GM12878 (cell line): ENCODE results near the gene C16orf78. TPM values are rescaled to one million over a fixed set of nuclear protein-coding genes. Genes with fewer than 3 reads are reported as not detected.

Source experiments
- ATAC-seq: fragments of 200-7000 bp; cut with Tn5 transposase; 3 replicates; pipeline ENCODE4 v1.9.1; 2020; ENCODE audit warnings: mild to moderate bottlenecking, moderate library complexity
- BruUV-seq: library from RNA; stranded (reverse); fragments of 400-500 nt; replicated peaks from 2 replicates; lab custom pipeline; 2021; lab: Mats Ljungman, UMichigan
- CTCF ChIA-PET: fragments of 300-600 bp; sonication (Branson Sonifier 250); formaldehyde crosslinking; extraction: SDS; loops from one replicate; lab custom pipeline; 2021; ENCODE audit warnings: inconsistent platforms; lab: Yijun Ruan, JAX
- POLR2A ChIA-PET: fragments of 350-600 bp; formaldehyde crosslinking; extraction: SDS; loops from one replicate; lab custom pipeline; 2021; ENCODE audit warnings: inconsistent platforms; lab: Charles Lee
- RAD21 ChIA-PET: fragments of 300-600 bp; sonication (Branson Sonifier 250); formaldehyde crosslinking; loops from one replicate; lab custom pipeline; 2023; ENCODE audit warnings: antibody characterized with exemption; ENCODE audit not compliant: unreplicated experiment; lab: Charles Lee
- SMC1A ChIA-PET: fragments of 300-600 bp; sonication (Branson Sonifier 250); formaldehyde crosslinking; loops from one replicate; lab custom pipeline; 2023; ENCODE audit not compliant: unreplicated experiment, uncharacterized antibody; lab: Charles Lee
- DNase-seq: peaks from one replicate; pipeline ENCODE4 v3.0.0-alpha.2; 2011; ENCODE audit warnings: low read depth, low spot score
- FAIRE-seq: peaks from 3 replicates; lab custom pipeline; 2011; peaks lifted over from hg19 to GRCh38; lab: Jason Lieb, UNC
- H2AFZ ChIP-seq: 2 replicates; pipeline ENCODE4 v1.6.0; 2011; ENCODE audit warnings: low read depth, low read length, control low read depth; ENCODE audit not compliant: control insufficient read depth
- H3K27ac ChIP-seq: 2 replicates; pipeline ENCODE4 v1.5.1; 2011; ENCODE audit warnings: control low read depth; ENCODE audit not compliant: control insufficient read depth, insufficient read depth
- H3K27me3 ChIP-seq, 2 experiments: replicated peaks in 1 of 2; 2 replicates each; pipeline versions ENCODE4 v1.6.0 to v1.6.1; 2011; ENCODE audit warnings: low read length in 1 of 2; ENCODE audit not compliant: control insufficient read depth in 2 of 2, insufficient read depth in 2 of 2
- H3K36me3 ChIP-seq, 2 experiments: 2 replicates each; pipeline ENCODE4 v1.5.1; 2011; ENCODE audit warnings: low read length in 1 of 2; ENCODE audit not compliant: control insufficient read depth in 2 of 2, insufficient read depth in 2 of 2
- H3K4me1 ChIP-seq: 2 replicates; pipeline ENCODE4 v1.6.1; 2011; ENCODE audit warnings: mild to moderate bottlenecking, low read length, moderate library complexity, mixed read lengths; ENCODE audit not compliant: control insufficient read depth, insufficient read depth
- H3K4me2 ChIP-seq: 2 replicates; pipeline ENCODE4 v1.6.0; 2011; ENCODE audit warnings: control low read depth; ENCODE audit not compliant: control insufficient read depth, insufficient read depth
- H3K4me3 ChIP-seq: fragments of 200-600 bp; sonication (generic); 2 replicates; pipeline ENCODE4 v1.5.1; 2016
- H3K79me2 ChIP-seq: 2 replicates; pipeline ENCODE4 v1.6.0; 2011; ENCODE audit warnings: low read length; ENCODE audit not compliant: control insufficient read depth, insufficient read depth
- H3K9ac ChIP-seq: 2 replicates; pipeline ENCODE4 v1.8.0; 2011; ENCODE audit warnings: low read length, control low read depth, mixed read lengths; ENCODE audit not compliant: control insufficient read depth, insufficient read depth
- H3K9me3 ChIP-seq: replicated peaks from 3 replicates; pipeline ENCODE4 v1.5.1; 2011; ENCODE audit warnings: mild to moderate bottlenecking, low read length; ENCODE audit not compliant: control insufficient read depth, insufficient read depth
- H4K20me1 ChIP-seq: 2 replicates; pipeline ENCODE4 v1.6.0; 2011; ENCODE audit not compliant: control insufficient read depth, insufficient read depth
- CBX3 ChIP-seq: fragments of 200-600 bp; sonication (generic); IDR thresholded peaks from 2 replicates; pipeline ENCODE4 v1.6.1; 2016; ENCODE audit warnings: low read depth, borderline replicate concordance
- CEBPB ChIP-seq, 2 experiments: fragments of 150-350 bp in 1 of 2; IDR thresholded peaks; 2 replicates each; pipeline ENCODE4 v1.6.1; 2012 to 2014; ENCODE audit warnings: low read depth in 2 of 2, low read length in 2 of 2, borderline replicate concordance in 1 of 2, inconsistent platforms in 1 of 2
- CHD4 ChIP-seq: fragments of 200-600 bp; sonication (generic); IDR thresholded peaks from 2 replicates; pipeline ENCODE4 v1.6.1; 2016; ENCODE audit warnings: mild to moderate bottlenecking
- EP300 ChIP-seq, 2 experiments: fragments of 150-350 bp in 1 of 2; IDR thresholded peaks; 2 replicates each; pipeline ENCODE4 v1.6.1; 2011 to 2012; ENCODE audit warnings: low read depth in 2 of 2, low read length in 2 of 2, borderline replicate concordance in 1 of 2, improper control_type of control experiment in 1 of 2, inconsistent platforms in 1 of 2; ENCODE audit not compliant: control insufficient read depth in 1 of 2
- GABPA ChIP-seq: IDR thresholded peaks from 2 replicates; pipeline ENCODE4 v1.6.1; 2014; ENCODE audit warnings: antibody characterized with exemption, low read depth, mild to moderate bottlenecking, inconsistent platforms
- JUND ChIP-seq: IDR thresholded peaks from 2 replicates; pipeline ENCODE4 v1.6.1; 2012; ENCODE audit warnings: low read depth, mild to moderate bottlenecking, low read length, improper control_type of control experiment, moderate library complexity
- KAT2A ChIP-seq: conservative IDR thresholded peaks from 2 replicates; pipeline ENCODE4 v1.6.1; 2011; ENCODE audit warnings: low read depth, low read length; ENCODE audit not compliant: control insufficient read depth
- KDM1A ChIP-seq: fragments of 200-600 bp; sonication (generic); IDR thresholded peaks from 2 replicates; pipeline ENCODE4 v1.6.1; 2016; ENCODE audit warnings: borderline replicate concordance
- RELB ChIP-seq: fragments of 450-650 bp; IDR thresholded peaks from 2 replicates; pipeline ENCODE4 v1.6.1; 2017; ENCODE audit warnings: low read depth, mild to moderate bottlenecking, moderate library complexity
- RFX5 ChIP-seq: IDR thresholded peaks from 2 replicates; pipeline ENCODE4 v1.6.1; 2011; ENCODE audit warnings: low read depth, low read length, improper control_type of control experiment
- SIX5 ChIP-seq: IDR thresholded peaks from 2 replicates; pipeline ENCODE4 v1.6.1; 2011; ENCODE audit warnings: mild to moderate bottlenecking, low read depth, low read length, moderate library complexity; ENCODE audit not compliant: severe bottlenecking
- SMAD1 ChIP-seq: fragments of 450-650 bp; IDR thresholded peaks from 2 replicates; pipeline ENCODE4 v1.6.1; 2018; ENCODE audit warnings: mild to moderate bottlenecking, low read depth; ENCODE audit not compliant: partially characterized antibody
- SP1 ChIP-seq: IDR thresholded peaks from one replicate; pipeline ENCODE4 v1.6.1; 2011; ENCODE audit warnings: low read depth, low read length
- SPI1 ChIP-seq: IDR thresholded peaks from 2 replicates; pipeline ENCODE4 v1.6.1; 2011; ENCODE audit warnings: low read depth, mild to moderate bottlenecking, low read length, moderate library complexity, borderline replicate concordance; ENCODE audit not compliant: insufficient read depth
- TARDBP ChIP-seq: IDR thresholded peaks from 2 replicates; pipeline ENCODE4 v1.6.1; 2016; ENCODE audit warnings: borderline replicate concordance
- YBX1 ChIP-seq: fragments of 450-650 bp; IDR thresholded peaks from 2 replicates; pipeline ENCODE4 v1.6.1; 2016; ENCODE audit warnings: antibody characterized with exemption
- YY1 ChIP-seq: IDR thresholded peaks from 2 replicates; pipeline ENCODE4 v1.6.1; 2011; ENCODE audit warnings: low read depth, mild to moderate bottlenecking, low read length
- ZZZ3 ChIP-seq: IDR thresholded peaks from 2 replicates; pipeline ENCODE4 v1.6.1; 2011; ENCODE audit warnings: low read depth; ENCODE audit not compliant: control insufficient read depth, insufficient read length
- WGBS: methylation state at CpG from one replicate; pipeline ENCODE4 v1.1.6; 2016; ENCODE audit warnings: low lambda C conversion rate; ENCODE audit not compliant: insufficient replicate concordance, insufficient coverage; ENCODE audit errors: missing lambda C conversion rate; 5-methylcytosine and 5-hydroxymethylcytosine counted together
- in situ Hi-C: fragments of 300-500 bp; cut with MboI; formaldehyde crosslinking; loops from 9 replicates; pipeline ENCODE4 v1.14.3; 2018; ENCODE audit warnings: mixed read lengths
- intact Hi-C: fragments of 100-400 bp; cut with micrococcal nuclease; formaldehyde crosslinking; loops from one replicate; pipeline ENCODE4 v1.14.2; 2022; ENCODE audit not compliant: unreplicated experiment
- polyA plus RNA-seq, 11 experiments: library from polyadenylated mRNA; depleted of rRNA in 4 of 11; unstranded in 6 of 11; stranded (reverse) in 5 of 11; fragments of >200 nt; fragmentation: Nextera tagmentation in 4 of 11; fragmentation: Illumina TruSeq in 1 of 11; extraction: Ambion mirVana in 4 of 11; extraction: Trizol in 1 of 11; gene quantifications; 1 replicate in 1 of 11; 2 replicates in 10 of 11; pipeline versions ENCODE4 v1.2.1 to v1.2.3, GENCODE V29; 2011 to 2016; ENCODE audit warnings: inconsistent platforms in 2 of 11, missing spikeins in 2 of 11, low read depth in 1 of 11
- total RNA-seq, 4 experiments: library from RNA; depleted of rRNA in 3 of 4; stranded (reverse); fragments of >200 nt in 3 of 4; fragmentation: Illumina TruSeq in 1 of 4; extraction: Trizol in 1 of 4; gene quantifications; 2 replicates each; pipeline versions ENCODE4 v1.2.1 to v1.2.3, GENCODE V29; 2013 to 2021
- TF ChIP-seq, protein P1 (sequence below): IDR thresholded peaks from 2 replicates; pipeline ENCODE4 v1.6.1; 2011; ENCODE audit warnings: mild to moderate bottlenecking, low read depth, low read length, moderate library complexity; ENCODE audit not compliant: insufficient replicate concordance
- TF ChIP-seq, protein P2 (sequence below): IDR thresholded peaks from 2 replicates; pipeline ENCODE4 v1.6.1; 2012; ENCODE audit warnings: low read depth, low read length, improper control_type of control experiment

The C16orf78 gene
- total and polyA plus RNA-seq, 10 of the 15 experiments (the other 5 are each of a cell fraction or from before 2014, with no cell fraction given): not detected

DNA sequence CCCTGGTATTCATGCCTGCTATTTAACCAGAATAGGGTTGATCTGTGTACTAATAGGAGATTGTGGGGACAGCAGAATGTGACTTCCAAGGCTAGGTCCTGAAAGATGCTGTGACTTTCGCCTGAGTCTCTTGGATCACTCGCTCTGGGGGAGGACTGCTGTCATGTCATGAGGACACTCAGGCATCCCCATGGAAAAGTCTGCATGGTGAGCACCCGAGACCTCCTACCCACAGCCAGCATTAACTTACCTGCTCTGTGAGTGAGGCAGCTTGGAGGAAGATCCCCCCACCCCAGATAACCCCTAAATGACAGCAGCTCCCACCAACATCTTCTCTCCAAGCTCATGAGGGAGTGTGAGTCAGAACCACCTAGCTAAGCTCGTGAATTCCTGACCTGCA is 30.3 kb upstream of the C16orf78 start (continued):
- TF ChIP-seq SPI1 (no peak), KDM1A (no peak), TARDBP (no peak)

DNA sequence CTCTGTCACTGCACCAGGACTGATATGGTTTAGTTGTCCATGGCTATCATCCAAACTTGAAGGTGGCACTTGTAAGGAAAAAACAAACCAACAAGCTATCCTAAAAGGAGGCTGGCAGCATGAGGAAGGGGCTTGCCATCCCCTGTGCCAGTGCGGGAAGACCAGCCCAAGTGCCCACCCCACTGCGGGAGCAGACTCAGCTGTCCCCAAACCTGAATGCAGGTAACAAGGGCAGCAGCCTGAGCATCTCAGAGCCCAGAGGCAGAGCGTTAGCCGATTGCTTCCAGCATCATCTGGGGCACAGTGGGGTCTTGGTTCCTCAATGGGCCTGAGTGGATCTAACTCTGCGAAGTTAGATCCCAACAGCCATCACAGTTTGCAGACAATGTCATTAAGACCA is 29.2 kb upstream of the C16orf78 start:
- H3K4me1 ChIP-seq: no peaks in the 10 kb centered on the region
- H3K79me2 ChIP-seq: no peaks in the 10 kb centered on the region
- H3K9ac ChIP-seq: no peak overlapping the region
- CTCF ChIA-PET: interaction anchor here (1.0 to 1.1 kb wide), 2 partner anchors 9 to 39 kb away, joined by 3 read pairs; no protein-coding TSS in a partner anchor
- no peak overlapping the region for H2AFZ ChIP-seq
- no TSS peak for BruUV-seq
- RAD21 ChIA-PET: no interaction called here
- FAIRE-seq: no peak
- no peaks in the 10 kb centered on the region for H4K20me1 ChIP-seq
- WGBS: 22% methylated on average over 5 of the region's 5 CpGs
- ATAC-seq: no peak
- in situ Hi-C loops: loop anchor here (5.0 kb wide), 2 partner anchors 337 to 652 kb away; no protein-coding TSS in a partner anchor
- H3K4me2 ChIP-seq: no peak overlapping the region
- H3K27ac ChIP-seq: no peak overlapping the region
- no peaks in the 10 kb centered on the region; a peak in 1 of 4 replicates for H3K27me3 ChIP-seq
- intact Hi-C loops: no loop called here
- no peak overlapping the region for H3K4me3 ChIP-seq
- POLR2A ChIA-PET: no interaction called here
- no peak for DNase-seq
- H3K9me3 ChIP-seq: no peaks in the 10 kb centered on the region
- SMC1A ChIA-PET: no interaction called here
- H3K36me3 ChIP-seq: no peaks in the 10 kb centered on the region
- TF ChIP-seq GABPA (no peak), SP1 (no peak), SMAD1 (no peak), YY1 (no peak), ZZZ3 (no peak), SIX5 (no peak), YBX1 (no peak), CBX3 (no peak), KAT2A (no peak), JUND (no peak), CEBPB (IDR thresholded peaks at IDR 0.05; ENCODE audit: borderline replicate concordance in 1 of 2, low read depth in 2 of 2, low read length in 2 of 2) (no peak), SPI1 (no peak), CHD4 (no peak), EP300 (IDR thresholded peaks at IDR 0.05; ENCODE audit: borderline replicate concordance in 1 of 2, control insufficient read depth in 1 of 2, low read depth in 2 of 2, low read length in 2 of 2) (no peak), RELB (no peak), RFX5 (no peak)
- TF ChIP-seq, protein P1, sequence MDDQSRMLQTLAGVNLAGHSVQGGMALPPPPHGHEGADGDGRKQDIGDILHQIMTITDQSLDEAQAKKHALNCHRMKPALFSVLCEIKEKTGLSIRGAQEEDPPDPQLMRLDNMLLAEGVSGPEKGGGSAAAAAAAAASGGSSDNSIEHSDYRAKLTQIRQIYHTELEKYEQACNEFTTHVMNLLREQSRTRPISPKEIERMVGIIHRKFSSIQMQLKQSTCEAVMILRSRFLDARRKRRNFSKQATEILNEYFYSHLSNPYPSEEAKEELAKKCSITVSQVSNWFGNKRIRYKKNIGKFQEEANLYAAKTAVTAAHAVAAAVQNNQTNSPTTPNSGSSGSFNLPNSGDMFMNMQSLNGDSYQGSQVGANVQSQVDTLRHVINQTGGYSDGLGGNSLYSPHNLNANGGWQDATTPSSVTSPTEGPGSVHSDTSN: no peak
- TF ChIP-seq, protein P2, sequence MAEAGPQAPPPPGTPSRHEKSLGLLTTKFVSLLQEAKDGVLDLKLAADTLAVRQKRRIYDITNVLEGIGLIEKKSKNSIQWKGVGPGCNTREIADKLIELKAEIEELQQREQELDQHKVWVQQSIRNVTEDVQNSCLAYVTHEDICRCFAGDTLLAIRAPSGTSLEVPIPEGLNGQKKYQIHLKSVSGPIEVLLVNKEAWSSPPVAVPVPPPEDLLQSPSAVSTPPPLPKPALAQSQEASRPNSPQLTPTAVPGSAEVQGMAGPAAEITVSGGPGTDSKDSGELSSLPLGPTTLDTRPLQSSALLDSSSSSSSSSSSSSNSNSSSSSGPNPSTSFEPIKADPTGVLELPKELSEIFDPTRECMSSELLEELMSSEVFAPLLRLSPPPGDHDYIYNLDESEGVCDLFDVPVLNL: no peak
